G401 (cell line): ENCODE measurements around the gene SAXO2. TPM values are rescaled to one million over a fixed set of nuclear protein-coding genes. Genes with fewer than 3 reads are reported as not detected.
"Not testable (repeated sequence)": the region's sequence is repeated elsewhere in the genome, so short reads cannot be mapped to it uniquely, and the experiment has no call there.

Experiments
- DNase-seq: peaks from one replicate; pipeline ENCODE4 v3.0.0-alpha.2; 2015; ENCODE audit warnings: low spot score
- in situ Hi-C: cut with HindIII; loops from 2 replicates; pipeline ENCODE4 v1.10.0; 2016; ENCODE audit warnings: low sequenced_read_pairs, mixed read lengths
- total RNA-seq: library from RNA; depleted of rRNA; stranded (reverse); fragments of >200 nt; shearing (Covaris generic); gene quantifications from 2 replicates; pipeline ENCODE4 v1.2.3, GENCODE V29; 2014

SAXO2 gene
- total RNA-seq, 1 experiment from 2014 or later, result 1.2 TPM

GRCh38 chr15:82309802-82310201, 47.2 kb downstream of the SAXO2 start:
- in situ Hi-C loops, result no loop called here
- no peak for DNase-seq

- not testable (repeated sequence) for DNase-seq
Observed at GRCh38 chr15:82311321-82311720, 48.7 kb downstream of the SAXO2 start.

GRCh38 chr15:82312586-82313349, 50.1 kb downstream of the SAXO2 start:
- in situ Hi-C loops, result no loop called here
- DNase-seq, result no peak

More at GRCh38 chr15:82311321-82311720, 48.7 kb downstream of the SAXO2 start:
- in situ Hi-C loops, result not testable (repeated sequence)

- DNase-seq, result no peak
- in situ Hi-C loops, result no loop called here
Observed at GRCh38 chr15:82313446-82313845, 50.8 kb downstream of the SAXO2 start.

GRCh38 chr15:82313951-82314768, 51.5 kb downstream of the SAXO2 start:
- in situ Hi-C loops, DNase-seq: not testable (repeated sequence)

GRCh38 chr15:82314769-82315518, 52.3 kb downstream of the SAXO2 start:
- no peak for DNase-seq
- in situ Hi-C loops, result no loop called here

- DNase-seq, result peak; percentile 80
- in situ Hi-C loops, result no loop called here
Observed at GRCh38 chr15:82315519-82316246, 53.1 kb downstream of the SAXO2 start.

GRCh38 chr15:82316247-82317090, 53.9 kb downstream of the SAXO2 start:
- in situ Hi-C loops, DNase-seq: not testable (repeated sequence)

- in situ Hi-C loops, result no loop called here
- no peak for DNase-seq
Observed at GRCh38 chr15:82317091-82317489, 54.5 kb downstream of the SAXO2 start.

GRCh38 chr15:82317516-82317915, 54.9 kb downstream of the SAXO2 start:
- in situ Hi-C loops, result not testable (repeated sequence)
- DNase-seq, result peak; percentile 44

GRCh38 chr15:82318281-82318680, 55.7 kb downstream of the SAXO2 start:
- DNase-seq, in situ Hi-C loops: not testable (repeated sequence)

- DNase-seq, in situ Hi-C loops: not testable (repeated sequence)
Observed at GRCh38 chr15:82319522-82320278, 57.1 kb downstream of the SAXO2 start.

- in situ Hi-C loops, DNase-seq: not testable (repeated sequence)
Observed at GRCh38 chr15:82320861-82321260, 58.2 kb downstream of the SAXO2 start.

GRCh38 chr15:82322488-82322887, 59.9 kb downstream of the SAXO2 start:
- DNase-seq, in situ Hi-C loops: not testable (repeated sequence)

- DNase-seq, in situ Hi-C loops: not testable (repeated sequence)
Observed at GRCh38 chr15:82324831-82325230, 62.2 kb downstream of the SAXO2 start.

- in situ Hi-C loops, result not testable (repeated sequence)
Observed at GRCh38 chr15:82325646-82326045, 63.0 kb downstream of the SAXO2 start.

GRCh38 chr15:82326896-82327295, 64.3 kb downstream of the SAXO2 start:
- DNase-seq, in situ Hi-C loops: not testable (repeated sequence)

More at GRCh38 chr15:82325646-82326045, 63.0 kb downstream of the SAXO2 start:
- DNase-seq, result not testable (repeated sequence)
